Measurements from ENCODE around the gene CLIC5. TPM values are rescaled to one million over a fixed set of nuclear protein-coding genes. Genes with fewer than 3 reads are reported as not detected.

Gene CLIC5
- 0.15 and 0.20 TPM in 2 replicates for total RNA-seq (2021)
- long read RNA-seq, result 0 reads

DNA sequence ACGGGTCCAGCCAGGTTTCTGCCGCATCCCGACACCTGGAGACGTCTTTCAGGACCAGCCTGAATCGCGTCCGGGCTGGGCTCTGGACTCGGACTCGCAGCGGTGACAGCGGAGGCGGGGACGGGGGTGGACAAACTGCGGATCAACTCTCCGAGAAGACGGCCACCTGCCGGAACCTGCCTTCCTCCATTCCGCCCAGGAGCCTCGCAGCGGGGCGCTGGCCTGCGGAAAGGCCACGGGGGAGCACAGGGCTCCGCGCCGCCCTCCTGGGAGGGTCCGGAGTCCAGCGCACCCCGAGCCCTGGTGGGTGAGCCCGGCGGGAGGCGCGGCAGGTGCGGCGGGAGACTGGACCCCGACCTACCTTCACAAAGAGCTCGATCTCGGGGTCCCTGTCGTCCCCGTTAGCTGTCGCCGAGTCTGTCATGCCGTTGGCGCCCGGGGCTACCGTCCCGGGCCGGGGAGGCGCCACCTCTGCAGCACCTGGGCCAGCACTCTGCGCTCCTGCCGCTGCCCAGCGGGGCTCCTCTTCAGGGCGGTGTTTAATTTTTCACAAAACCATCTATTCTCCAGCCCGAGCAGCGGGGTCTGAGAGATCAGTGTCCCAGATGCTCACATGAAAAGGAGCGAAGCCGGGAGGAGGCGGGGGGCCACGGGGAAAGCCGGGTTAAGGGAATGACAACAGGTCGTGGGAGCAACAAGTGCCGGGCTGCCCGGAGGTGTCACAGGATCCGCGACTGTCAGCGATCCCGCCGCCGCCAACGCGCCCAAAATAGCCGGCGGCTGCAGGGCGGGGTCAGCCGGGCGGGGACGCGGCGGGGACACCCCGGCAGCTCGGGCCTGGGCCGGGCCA lies at the start of gene CLIC5:
Gene CLIC5, minus strand, starts transcription at position 742 of the 850 bp plus-strand sequence. Its CDS starts 318 bp downstream, at position 424.
- Histone ChIP-seq H4K20me1 (ENCODE audit: control insufficient read depth, insufficient read depth, insufficient read length) (no peaks in the 10 kb centered on the region), H3K27ac (ENCODE audit: insufficient read length, low read depth, low read length) (no peak within 1 kb of the TSS), H3K23ac (ENCODE audit: insufficient read length, low read depth, low read length) (no peak within 1 kb of the TSS), H4K8ac (replicated peaks; ENCODE audit: insufficient read length, low read depth, low read length) (no peak within 1 kb of the TSS), H2AFZ (ENCODE audit: low read length) (no peak within 1 kb of the TSS), H3K4ac (ENCODE audit: low read depth, low read length) (no peak within 1 kb of the TSS), H2BK12ac (ENCODE audit: insufficient read length, low read depth, low read length) (no peak within 1 kb of the TSS), H3K4me2 (ENCODE audit: insufficient read depth, insufficient read length, low read length) (peak within 1 kb of the TSS; percentile 82), H3K56ac (ENCODE audit: insufficient read length, low read depth, low read length) (no peak within 1 kb of the TSS), H3T11ph (ENCODE audit: low read length) (no peak within 1 kb of the TSS), H3K18ac (ENCODE audit: insufficient read length, low read depth, low read length) (no peak within 1 kb of the TSS), H3K14ac (ENCODE audit: insufficient read depth, low read length) (no peak within 1 kb of the TSS), H4K91ac (ENCODE audit: insufficient read length, low read depth, low read length) (no peak within 1 kb of the TSS), H2BK15ac (ENCODE audit: low read depth, low read length) (no peak within 1 kb of the TSS), H3K79me1 (ENCODE audit: insufficient read depth, low read depth, low read length, poor library complexity, severe bottlenecking) (no peaks in the 10 kb centered on the region), H3K27me3 (ENCODE audit: insufficient read depth, low read length) (peaks cover 11% of the 10 kb centered on the region; the same call in 1 of the 2 replicates), H4K5ac (ENCODE audit: insufficient read length, low read depth, low read length) (no peak within 1 kb of the TSS), H3K9ac (ENCODE audit: extremely low read depth, insufficient read length, low read length) (no peak within 1 kb of the TSS), H2BK5ac (ENCODE audit: insufficient read length, low read length) (no peak within 1 kb of the TSS), H3K79me2 (ENCODE audit: insufficient read depth, low read length) (no peaks in the 10 kb centered on the region), H2BK120ac (ENCODE audit: low read depth, low read length, poor library complexity, severe bottlenecking) (no peak within 1 kb of the TSS), H2AK5ac (ENCODE audit: insufficient read length, low read length) (no peak within 1 kb of the TSS), H3K9me3 (ENCODE audit: control insufficient read depth, low read depth, low read length) (peaks cover 6% of the 10 kb centered on the region), H2BK20ac (ENCODE audit: low read depth, low read length, poor library complexity, severe bottlenecking) (no peak within 1 kb of the TSS), H3K4me1 (ENCODE audit: insufficient read depth, low read length) (peaks cover 8% of the 10 kb centered on the region; the same call in 1 of the 2 replicates), H3K23me2 (ENCODE audit: insufficient read length, low read depth, low read length, poor library complexity, severe bottlenecking) (peaks cover 16% of the 10 kb centered on the region)
- no CpG with 5 or more reads among the region's 82 CpGs for WGBS (ENCODE audit: extremely low coverage, insufficient read length, low lambda C conversion rate)
- H3K9me3 Mint-ChIP-seq, result peaks cover 0 to 6% of the 10 kb centered on the region in 2 experiments; a peak in 3 of 5 replicates
- TF ChIP-seq, protein P1, sequence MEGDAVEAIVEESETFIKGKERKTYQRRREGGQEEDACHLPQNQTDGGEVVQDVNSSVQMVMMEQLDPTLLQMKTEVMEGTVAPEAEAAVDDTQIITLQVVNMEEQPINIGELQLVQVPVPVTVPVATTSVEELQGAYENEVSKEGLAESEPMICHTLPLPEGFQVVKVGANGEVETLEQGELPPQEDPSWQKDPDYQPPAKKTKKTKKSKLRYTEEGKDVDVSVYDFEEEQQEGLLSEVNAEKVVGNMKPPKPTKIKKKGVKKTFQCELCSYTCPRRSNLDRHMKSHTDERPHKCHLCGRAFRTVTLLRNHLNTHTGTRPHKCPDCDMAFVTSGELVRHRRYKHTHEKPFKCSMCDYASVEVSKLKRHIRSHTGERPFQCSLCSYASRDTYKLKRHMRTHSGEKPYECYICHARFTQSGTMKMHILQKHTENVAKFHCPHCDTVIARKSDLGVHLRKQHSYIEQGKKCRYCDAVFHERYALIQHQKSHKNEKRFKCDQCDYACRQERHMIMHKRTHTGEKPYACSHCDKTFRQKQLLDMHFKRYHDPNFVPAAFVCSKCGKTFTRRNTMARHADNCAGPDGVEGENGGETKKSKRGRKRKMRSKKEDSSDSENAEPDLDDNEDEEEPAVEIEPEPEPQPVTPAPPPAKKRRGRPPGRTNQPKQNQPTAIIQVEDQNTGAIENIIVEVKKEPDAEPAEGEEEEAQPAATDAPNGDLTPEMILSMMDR (conservative IDR thresholded peaks at IDR 0.05), result no peak
- H3K4me3 Mint-ChIP-seq, result peak within 1 kb of the TSS; percentile 67 to 83
- H3K36me3 Mint-ChIP-seq (ENCODE audit: insufficient read depth in 1 of 3, low read depth in 3 of 3), result no peaks in the 10 kb centered on the region; a peak in 1 of 7 replicates
- peaks cover 57% of the 10 kb centered on the region for H3K27me3 Mint-ChIP-seq (ENCODE audit: low read depth)
- peak; percentile 37 for DNase-seq
- H3K4me1 Mint-ChIP-seq, result peaks cover 28 to 31% of the 10 kb centered on the region in 2 experiments
- H3K27ac Mint-ChIP-seq, result no peak within 1 kb of the TSS

Data from H9 (cell line).